HepG2 (cell line): Measurements from ENCODE around the gene MIPEP. TPM values are rescaled to one million over a fixed set of nuclear protein-coding genes. Genes with fewer than 3 reads are reported as not detected.

Source experiments
- NCOA2 ChIP-seq: sonication (generic); formaldehyde crosslinking; IDR thresholded peaks from 2 replicates; pipeline ENCODE4 v1.8.0; 2022; ENCODE audit warnings: inconsistent platforms
- NCOA5 ChIP-seq: sonication (generic); formaldehyde crosslinking; IDR thresholded peaks from 2 replicates; pipeline ENCODE4 v1.4.0; 2020; ENCODE audit warnings: missing genetic modification reagents
- RAD51 ChIP-seq: fragments of 450-650 bp; IDR thresholded peaks from 2 replicates; pipeline ENCODE4 v1.6.1; 2016; ENCODE audit warnings: borderline replicate concordance
- RBFOX2 ChIP-seq: fragments of 200-400 bp; formaldehyde crosslinking; IDR thresholded peaks from 2 replicates; pipeline ENCODE4 v1.6.1; 2017; ENCODE audit warnings: low read depth, mild to moderate bottlenecking, low read length
- RCOR2 ChIP-seq: IDR thresholded peaks from 2 replicates; pipeline ENCODE4 v1.6.1; 2016; ENCODE audit warnings: missing biosample characterization, missing genetic modification reagents
- SMAD3 ChIP-seq: sonication (generic); formaldehyde crosslinking; IDR thresholded peaks from 2 replicates; pipeline ENCODE4 v1.4.0; 2020; ENCODE audit warnings: missing genetic modification reagents
- SYNCRIP ChIP-seq: fragments of 200-400 bp; formaldehyde crosslinking; IDR thresholded peaks from 2 replicates; pipeline ENCODE4 v1.6.1; 2018; ENCODE audit warnings: mild to moderate bottlenecking, low read depth, low read length; ENCODE audit not compliant: insufficient read depth
- TSC22D2 ChIP-seq: sonication (generic); formaldehyde crosslinking; IDR thresholded peaks from 2 replicates; pipeline ENCODE4 v1.5.1; 2020; ENCODE audit warnings: missing genetic modification reagents, mild to moderate bottlenecking, borderline replicate concordance
- ZIK1 ChIP-seq: sonication (generic); formaldehyde crosslinking; IDR thresholded peaks from 2 replicates; pipeline ENCODE4 v1.5.0; 2020; ENCODE audit warnings: mild to moderate bottlenecking, low read depth, missing genetic modification reagents, borderline replicate concordance
- ZNF124 ChIP-seq: sonication (generic); formaldehyde crosslinking; IDR thresholded peaks from 2 replicates; pipeline ENCODE4 v1.4.0; 2020; ENCODE audit warnings: missing genetic modification reagents
- ZNF44 ChIP-seq: sonication (generic); formaldehyde crosslinking; IDR thresholded peaks from 2 replicates; pipeline ENCODE4 v1.5.1; 2020; ENCODE audit warnings: mild to moderate bottlenecking, missing genetic modification reagents
- ZNF510 ChIP-seq: sonication (generic); formaldehyde crosslinking; IDR thresholded peaks from 2 replicates; pipeline ENCODE4 v1.4.0; 2020; ENCODE audit warnings: low read depth, mild to moderate bottlenecking, missing genetic modification reagents
- ZNF550 ChIP-seq: sonication (generic); formaldehyde crosslinking; IDR thresholded peaks from 2 replicates; pipeline ENCODE4 v1.4.0; 2020; ENCODE audit warnings: mild to moderate bottlenecking, missing genetic modification reagents, borderline replicate concordance
- ZNF614 ChIP-seq: IDR thresholded peaks from 2 replicates; pipeline ENCODE4 v1.6.1; 2018; ENCODE audit warnings: missing biosample characterization, missing genetic modification reagents, inconsistent platforms, borderline replicate concordance
- ZNF646 ChIP-seq: sonication (generic); formaldehyde crosslinking; IDR thresholded peaks from 2 replicates; pipeline ENCODE4 v1.9.0; 2021; ENCODE audit warnings: mild to moderate bottlenecking, missing genetic modification reagents
- ZNF83 ChIP-seq: sonication (generic); formaldehyde crosslinking; IDR thresholded peaks from 2 replicates; pipeline ENCODE4 v1.4.0; 2020; ENCODE audit warnings: missing genetic modification reagents, mild to moderate bottlenecking, borderline replicate concordance
- polyA plus RNA-seq, 8 experiments: library from polyadenylated mRNA; depleted of rRNA in 3 of 8; stranded (reverse) in 7 of 8; unstranded in 1 of 8; fragments of >200 nt; fragmentation: Illumina TruSeq in 4 of 8; extraction: Trizol in 4 of 8; gene quantifications; 2 replicates each; pipeline versions ENCODE4 v1.2.1 to v1.2.3, GENCODE V29; 2011 to 2016; ENCODE audit warnings: low read depth in 4 of 8, missing spikeins in 1 of 8, mixed read lengths in 1 of 8; ENCODE audit not compliant: insufficient read depth in 1 of 8
- total RNA-seq, 5 experiments: library from RNA; depleted of rRNA; stranded (reverse); fragments of >200 nt; fragmentation: Illumina TruSeq; extraction: Trizol; gene quantifications; 2 replicates each; pipeline ENCODE4 v1.2.3, GENCODE V29; 2016; ENCODE audit warnings: low read depth in 1 of 5
- TF ChIP-seq, protein P1 (sequence below): sonication (generic); formaldehyde crosslinking; IDR thresholded peaks from 2 replicates; pipeline ENCODE4 v1.4.0; 2020; ENCODE audit warnings: mild to moderate bottlenecking, missing genetic modification reagents, borderline replicate concordance

The MIPEP gene
- total and polyA plus RNA-seq, 2 of the 13 experiments (the other 11 are each of a cell fraction or from before 2014, with no cell fraction given) = 9.3 to 24.1 TPM

DNA sequence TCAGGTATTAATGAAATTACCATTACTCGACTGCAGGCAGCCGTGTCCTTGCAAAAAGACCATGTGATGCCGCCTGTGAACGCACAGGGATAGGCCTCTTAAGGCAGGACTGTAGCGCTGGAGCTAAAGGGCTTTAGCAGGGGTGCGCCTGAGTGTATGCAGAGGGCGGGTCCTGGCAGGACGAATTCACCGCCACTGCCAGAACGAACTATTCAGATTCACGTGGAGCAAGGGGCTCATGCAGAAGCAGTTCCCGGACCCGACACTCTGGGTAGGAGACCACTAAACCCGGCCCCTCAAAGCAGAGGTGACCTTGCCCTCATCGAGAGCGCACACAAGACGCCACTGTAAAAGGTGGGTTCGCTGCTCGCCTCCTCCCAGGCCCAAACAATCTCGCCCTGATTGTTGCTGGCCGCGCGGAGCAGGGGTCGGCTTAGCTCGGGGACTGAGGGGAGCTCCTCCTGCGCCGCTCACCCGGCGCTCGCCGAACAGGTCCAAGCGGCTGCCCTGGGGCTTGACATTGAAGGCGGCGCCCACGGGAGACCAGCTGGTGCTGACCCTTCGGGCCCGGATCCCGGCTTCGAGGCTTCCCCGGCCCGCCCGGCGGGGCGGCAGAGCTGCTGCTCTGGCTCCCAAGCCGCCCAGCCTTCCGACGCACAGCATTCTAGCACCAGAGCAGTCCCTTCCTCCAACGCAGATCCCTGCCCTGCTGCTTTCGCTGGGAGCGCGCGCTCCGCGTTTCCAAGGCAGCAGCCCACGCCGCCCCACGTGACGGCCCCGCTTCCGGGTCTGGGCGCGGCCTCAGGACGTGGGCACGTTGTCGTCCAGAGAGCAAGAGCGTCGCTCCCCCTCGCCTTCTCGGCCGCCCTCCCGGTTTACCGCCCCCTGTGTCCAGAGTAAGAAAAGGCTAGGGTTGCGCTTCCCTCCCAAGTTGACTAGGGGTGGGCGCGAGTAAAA, at the start of gene MIPEP (continued):
- TF ChIP-seq ZNF83 = 0 out of 2 replicates have a peak, but pooled peaks have one; percentile 85
- peak; percentile 80 for TF ChIP-seq RBFOX2
- 0 out of 2 replicates have a peak, but pooled peaks have one; percentile 31 for TF ChIP-seq ZNF646 (CRISPR knock-in tag)
- no peak for TF ChIP-seq SYNCRIP
- TF ChIP-seq NCOA2 = peak; percentile 56
- no peak for TF ChIP-seq NCOA5 (CRISPR knock-in tag)
- peak; percentile 46; the same call in 1 of the 2 replicates for TF ChIP-seq ZNF614 (CRISPR knock-in tag)
- TF ChIP-seq ZIK1 = no peak
- TF ChIP-seq SMAD3 (CRISPR knock-in tag) = 0 out of 2 replicates have a peak, but pooled peaks have one; percentile 67
- TF ChIP-seq ZNF550 (CRISPR knock-in tag) = no peak
- 0 out of 2 replicates have a peak, but pooled peaks have one; percentile 72 for TF ChIP-seq ZNF124 (CRISPR knock-in tag)
- TF ChIP-seq, protein P1, sequence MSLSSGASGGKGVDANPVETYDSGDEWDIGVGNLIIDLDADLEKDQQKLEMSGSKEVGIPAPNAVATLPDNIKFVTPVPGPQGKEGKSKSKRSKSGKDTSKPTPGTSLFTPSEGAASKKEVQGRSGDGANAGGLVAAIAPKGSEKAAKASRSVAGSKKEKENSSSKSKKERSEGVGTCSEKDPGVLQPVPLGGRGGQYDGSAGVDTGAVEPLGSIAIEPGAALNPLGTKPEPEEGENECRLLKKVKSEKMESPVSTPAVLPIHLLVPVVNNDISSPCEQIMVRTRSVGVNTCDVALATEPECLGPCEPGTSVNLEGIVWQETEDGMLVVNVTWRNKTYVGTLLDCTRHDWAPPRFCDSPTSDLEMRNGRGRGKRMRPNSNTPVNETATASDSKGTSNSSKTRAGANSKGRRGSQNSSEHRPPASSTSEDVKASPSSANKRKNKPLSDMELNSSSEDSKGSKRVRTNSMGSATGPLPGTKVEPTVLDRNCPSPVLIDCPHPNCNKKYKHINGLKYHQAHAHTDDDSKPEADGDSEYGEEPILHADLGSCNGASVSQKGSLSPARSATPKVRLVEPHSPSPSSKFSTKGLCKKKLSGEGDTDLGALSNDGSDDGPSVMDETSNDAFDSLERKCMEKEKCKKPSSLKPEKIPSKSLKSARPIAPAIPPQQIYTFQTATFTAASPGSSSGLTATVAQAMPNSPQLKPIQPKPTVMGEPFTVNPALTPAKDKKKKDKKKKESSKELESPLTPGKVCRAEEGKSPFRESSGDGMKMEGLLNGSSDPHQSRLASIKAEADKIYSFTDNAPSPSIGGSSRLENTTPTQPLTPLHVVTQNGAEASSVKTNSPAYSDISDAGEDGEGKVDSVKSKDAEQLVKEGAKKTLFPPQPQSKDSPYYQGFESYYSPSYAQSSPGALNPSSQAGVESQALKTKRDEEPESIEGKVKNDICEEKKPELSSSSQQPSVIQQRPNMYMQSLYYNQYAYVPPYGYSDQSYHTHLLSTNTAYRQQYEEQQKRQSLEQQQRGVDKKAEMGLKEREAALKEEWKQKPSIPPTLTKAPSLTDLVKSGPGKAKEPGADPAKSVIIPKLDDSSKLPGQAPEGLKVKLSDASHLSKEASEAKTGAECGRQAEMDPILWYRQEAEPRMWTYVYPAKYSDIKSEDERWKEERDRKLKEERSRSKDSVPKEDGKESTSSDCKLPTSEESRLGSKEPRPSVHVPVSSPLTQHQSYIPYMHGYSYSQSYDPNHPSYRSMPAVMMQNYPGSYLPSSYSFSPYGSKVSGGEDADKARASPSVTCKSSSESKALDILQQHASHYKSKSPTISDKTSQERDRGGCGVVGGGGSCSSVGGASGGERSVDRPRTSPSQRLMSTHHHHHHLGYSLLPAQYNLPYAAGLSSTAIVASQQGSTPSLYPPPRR = peak; percentile 58; the same call in 1 of the 2 replicates
- TF ChIP-seq ZNF510 = 0 out of 2 replicates have a peak, but pooled peaks have one; percentile 46
- TF ChIP-seq RCOR2 (CRISPR knock-in tag) = no peak
- peak; percentile 38; the same call in 1 of the 2 replicates for TF ChIP-seq TSC22D2 (CRISPR knock-in tag)
- peak; percentile 82 for TF ChIP-seq RAD51
- TF ChIP-seq ZNF44 = no peak; the same call in 1 of the 2 replicates
